Neural cell (in vitro differentiated cells): Measurements from ENCODE around the gene SCN2A. TPM values are rescaled to one million over a fixed set of nuclear protein-coding genes. Genes with fewer than 3 reads are reported as not detected.

ENCODE experiments used
- H2AFZ ChIP-seq: fragments of 200-600, 300-800 bp; sonication (generic), shearing (Covaris generic); 2 replicates; pipeline ENCODE4 v1.6.0; 2014; ENCODE audit warnings: low read depth, mild to moderate bottlenecking, antibody characterized with exemption, low read length, moderate library complexity
- H3F3A ChIP-seq: fragments of 200-600 bp; shearing (Covaris generic); 2 replicates; pipeline ENCODE4 v1.6.1; 2016; ENCODE audit warnings: mild to moderate bottlenecking, moderate library complexity, mixed read lengths, antibody characterized with exemption, low read length; ENCODE audit not compliant: insufficient read depth, poor library complexity, severe bottlenecking
- H3K27ac ChIP-seq: fragments of 200-600, 300-800 bp; sonication (generic), shearing (Covaris generic); 2 replicates; pipeline ENCODE4 v1.5.1; 2014; ENCODE audit warnings: mild to moderate bottlenecking, low read length, moderate library complexity
- H3K27me3 ChIP-seq: fragments of 300-800, 200-600 bp; sonication (generic), shearing (Covaris generic); 2 replicates; pipeline ENCODE4 v1.6.0; 2014; ENCODE audit warnings: mild to moderate bottlenecking, low read depth, low read length, moderate library complexity; ENCODE audit not compliant: insufficient read depth
- H3K36me3 ChIP-seq: fragments of 300-800, 200-600 bp; sonication (generic), shearing (Covaris generic); 2 replicates; pipeline ENCODE4 v1.5.1; 2014; ENCODE audit warnings: mild to moderate bottlenecking, antibody characterized with exemption, low read length, moderate library complexity; ENCODE audit not compliant: insufficient read depth
- H3K4me2 ChIP-seq: fragments of 300-800, 200-600 bp; sonication (generic), shearing (Covaris generic); 2 replicates; pipeline ENCODE4 v1.6.0; 2014; ENCODE audit warnings: mild to moderate bottlenecking, low read length
- H3K4me3 ChIP-seq: fragments of 300-800, 200-600 bp; sonication (generic), shearing (Covaris generic); 2 replicates; pipeline ENCODE4 v1.5.1; 2014; ENCODE audit warnings: mild to moderate bottlenecking, low read length, moderate library complexity
- H3K79me2 ChIP-seq: fragments of 200-600 bp; shearing (Covaris generic); replicated peaks from 2 replicates; pipeline ENCODE4 v1.6.0; 2014; ENCODE audit warnings: mild to moderate bottlenecking, low read length, moderate library complexity; ENCODE audit not compliant: insufficient read depth
- H3K9ac ChIP-seq: fragments of 300-800, 200-600 bp; sonication (generic), shearing (Covaris generic); 2 replicates; pipeline ENCODE4 v1.6.1; 2016; ENCODE audit warnings: mild to moderate bottlenecking, low read length, mixed read lengths
- H3K9me2 ChIP-seq: fragments of 200-600 bp; shearing (Covaris generic); 2 replicates; pipeline ENCODE4 v1.6.1; 2016; ENCODE audit warnings: mild to moderate bottlenecking, low read length, mixed read lengths; ENCODE audit not compliant: insufficient read depth
- H3K9me3 ChIP-seq: fragments of 200-600, 300-800 bp; sonication (generic), shearing (Covaris generic); 2 replicates; pipeline ENCODE4 v1.6.1; 2016; ENCODE audit warnings: mild to moderate bottlenecking, mixed run types, low read length, moderate library complexity, mixed read lengths
- H4K20me1 ChIP-seq: fragments of 200-600 bp; shearing (Covaris generic); 2 replicates; pipeline ENCODE4 v1.6.1; 2016; ENCODE audit warnings: mild to moderate bottlenecking, mixed run types; ENCODE audit not compliant: insufficient read depth
- CTCF ChIP-seq: fragments of 450-650 bp; IDR thresholded peaks from 2 replicates; pipeline ENCODE4 v1.5.1; 2014; ENCODE audit warnings: antibody characterized with exemption, mild to moderate bottlenecking, moderate library complexity; ENCODE audit not compliant: poor library complexity, severe bottlenecking
- EP300 ChIP-seq: fragments of 450-650 bp; conservative IDR thresholded peaks from 2 replicates; pipeline ENCODE4 v1.6.1; 2014; ENCODE audit warnings: antibody characterized with exemption, mild to moderate bottlenecking, moderate library complexity; ENCODE audit not compliant: poor library complexity, severe bottlenecking
- EZH2 ChIP-seq: fragments of 200-600, 300-800 bp; shearing (Covaris generic), sonication (generic); IDR thresholded peaks from 2 replicates; pipeline ENCODE4 v1.6.1; 2014; ENCODE audit warnings: antibody characterized with exemption, low read length, borderline replicate concordance, mild to moderate bottlenecking; ENCODE audit not compliant: insufficient read depth, poor library complexity, severe bottlenecking
- MXI1 ChIP-seq: fragments of 450-650 bp; conservative IDR thresholded peaks from 2 replicates; pipeline ENCODE4 v1.6.1; 2014; ENCODE audit warnings: antibody characterized with exemption, mild to moderate bottlenecking; ENCODE audit not compliant: poor library complexity, severe bottlenecking
- POLR2AphosphoS5 ChIP-seq: IDR thresholded peaks from 2 replicates; pipeline ENCODE4 v1.6.1; 2012
- RAD21 ChIP-seq: fragments of 450-650 bp; conservative IDR thresholded peaks from 2 replicates; pipeline ENCODE4 v1.6.1; 2014; ENCODE audit warnings: antibody characterized with exemption, mild to moderate bottlenecking, moderate library complexity
- REST ChIP-seq: IDR thresholded peaks from 2 replicates; pipeline ENCODE4 v1.6.1; 2012; ENCODE audit warnings: borderline replicate concordance
- SMC3 ChIP-seq: fragments of 450-650 bp; conservative IDR thresholded peaks from 2 replicates; pipeline ENCODE4 v1.6.1; 2014; ENCODE audit warnings: antibody characterized with exemption, mild to moderate bottlenecking, moderate library complexity; ENCODE audit not compliant: poor library complexity
- TAF1 ChIP-seq: IDR thresholded peaks from 2 replicates; pipeline ENCODE4 v1.6.1; 2012; ENCODE audit warnings: low read depth
- polyA plus RNA-seq: library from polyadenylated mRNA; depleted of rRNA; stranded (reverse); fragments of >200 nt; gene quantifications from 2 replicates; pipeline ENCODE4 v1.2.3, GENCODE V29; 2014

Gene SCN2A
- polyA plus RNA-seq, 1 donor from 2014 or later: 57.4 TPM

GRCh38 chr2:165361514-165361913 lies 122.3 kb downstream of the SCN2A start:
- Histone ChIP-seq H3F3A (no peaks in the 10 kb centered on the region), H3K27me3 (no peaks in the 10 kb centered on the region), H4K20me1 (no peaks in the 10 kb centered on the region), H3K9me3 (no peaks in the 10 kb centered on the region), H3K27ac (no peak overlapping the region), H3K4me2 (no peak overlapping the region), H3K79me2 (no peaks in the 10 kb centered on the region), H2AFZ (no peak overlapping the region), H3K36me3 (peaks cover 4% of the 10 kb centered on the region), H3K4me3 (no peak overlapping the region), H3K9ac (no peak overlapping the region), H3K9me2 (no peaks in the 10 kb centered on the region)
- TF ChIP-seq SMC3: no peak
- no peak for TF ChIP-seq EP300
- TF ChIP-seq CTCF: no peak
- TF ChIP-seq RAD21: no peak
- TF ChIP-seq POLR2AphosphoS5: no peak
- TF ChIP-seq TAF1: no peak
- TF ChIP-seq REST: no peak
- TF ChIP-seq EZH2: no peak
- no peak for TF ChIP-seq MXI1

GRCh38 chr2:165369131-165369897 lies 130.1 kb downstream of the SCN2A start:
- Histone ChIP-seq H3F3A (no peaks in the 10 kb centered on the region), H3K27ac (no peak overlapping the region), H4K20me1 (no peaks in the 10 kb centered on the region), H3K4me3 (no peak overlapping the region), H3K27me3 (no peaks in the 10 kb centered on the region), H3K36me3 (peaks cover 11% of the 10 kb centered on the region), H3K9me2 (peaks cover 4% of the 10 kb centered on the region), H3K9ac (no peak overlapping the region), H3K79me2 (no peaks in the 10 kb centered on the region), H3K4me2 (no peak overlapping the region), H3K9me3 (no peaks in the 10 kb centered on the region), H2AFZ (no peak overlapping the region)
- no peak for TF ChIP-seq EZH2
- TF ChIP-seq CTCF: no peak
